H9 (cell line): ENCODE results near the gene PF4V1. TPM values are rescaled to one million over a fixed set of nuclear protein-coding genes. Genes with fewer than 3 reads are reported as not detected.

Experiments used
- DNase-seq: peaks from one replicate; pipeline ENCODE4 v3.0.0-alpha.2; 2017
- H2AFZ ChIP-seq: one replicate; pipeline ENCODE4 v1.6.1; 2013; ENCODE audit warnings: mild to moderate bottlenecking, low read length, control low read depth, moderate library complexity
- H2AK5ac ChIP-seq: 2 replicates; pipeline ENCODE4 v1.6.1; 2013; ENCODE audit warnings: low read length, control low read depth, mixed read lengths; ENCODE audit not compliant: insufficient read length
- H2BK120ac ChIP-seq: one replicate; pipeline ENCODE4 v1.6.1; 2013; ENCODE audit warnings: low read depth, mild to moderate bottlenecking, low read length, control low read depth, inconsistent platforms; ENCODE audit not compliant: poor library complexity, severe bottlenecking
- H2BK12ac ChIP-seq: 2 replicates; pipeline ENCODE4 v1.6.1; 2013; ENCODE audit warnings: low read length, control low read depth, mixed read lengths, low read depth; ENCODE audit not compliant: insufficient read length
- H2BK15ac ChIP-seq: 2 replicates; pipeline ENCODE4 v1.6.1; 2013; ENCODE audit warnings: low read depth, low read length, control low read depth
- H2BK20ac ChIP-seq: one replicate; pipeline ENCODE4 v1.6.1; 2013; ENCODE audit warnings: low read depth, mild to moderate bottlenecking, low read length, control low read depth, inconsistent platforms; ENCODE audit not compliant: poor library complexity, severe bottlenecking
- H2BK5ac ChIP-seq: 2 replicates; pipeline ENCODE4 v1.6.1; 2013; ENCODE audit warnings: low read length, control low read depth, mixed read lengths; ENCODE audit not compliant: insufficient read length
- H3K14ac ChIP-seq: 2 replicates; pipeline ENCODE4 v1.6.1; 2013; ENCODE audit warnings: low read length, control low read depth; ENCODE audit not compliant: insufficient read depth
- H3K18ac ChIP-seq: 2 replicates; pipeline ENCODE4 v1.6.1; 2013; ENCODE audit warnings: low read depth, mild to moderate bottlenecking, mixed read lengths, low read length, control low read depth; ENCODE audit not compliant: insufficient read length
- H3K23ac ChIP-seq: 2 replicates; pipeline ENCODE4 v1.6.1; 2013; ENCODE audit warnings: low read length, control low read depth, mixed read lengths, low read depth; ENCODE audit not compliant: insufficient read length
- H3K23me2 ChIP-seq: 2 replicates; pipeline ENCODE4 v1.6.1; 2013; ENCODE audit warnings: low read depth, mild to moderate bottlenecking, mixed read lengths, low read length, control low read depth; ENCODE audit not compliant: insufficient read length, poor library complexity, severe bottlenecking
- H3K27ac ChIP-seq: 2 replicates; pipeline ENCODE4 v1.5.1; 2013; ENCODE audit warnings: low read length, control low read depth, mixed read lengths, low read depth; ENCODE audit not compliant: insufficient read length
- H3K27me3 ChIP-seq: 2 replicates; pipeline ENCODE4 v1.6.1; 2013; ENCODE audit warnings: low read length, control low read depth, inconsistent platforms; ENCODE audit not compliant: insufficient read depth
- H3K4ac ChIP-seq: 2 replicates; pipeline ENCODE4 v1.6.1; 2013; ENCODE audit warnings: low read depth, mild to moderate bottlenecking, control low read depth, inconsistent platforms, low read length, moderate library complexity
- H3K4me1 ChIP-seq: 2 replicates; pipeline ENCODE4 v1.6.1; 2013; ENCODE audit warnings: low read length, control low read depth, inconsistent platforms; ENCODE audit not compliant: insufficient read depth
- H3K4me2 ChIP-seq: 2 replicates; pipeline ENCODE4 v1.6.1; 2013; ENCODE audit warnings: low read length, control low read depth, mixed read lengths; ENCODE audit not compliant: insufficient read length, insufficient read depth
- H3K56ac ChIP-seq: 2 replicates; pipeline ENCODE4 v1.6.1; 2013; ENCODE audit warnings: low read depth, mild to moderate bottlenecking, mixed read lengths, low read length, control low read depth; ENCODE audit not compliant: insufficient read length
- H3K79me1 ChIP-seq: 2 replicates; pipeline ENCODE4 v1.6.1; 2013; ENCODE audit warnings: low read depth, mild to moderate bottlenecking, moderate library complexity, low read length, control low read depth, inconsistent platforms; ENCODE audit not compliant: insufficient read depth, poor library complexity, severe bottlenecking
- H3K79me2 ChIP-seq: 2 replicates; pipeline ENCODE4 v1.6.1; 2013; ENCODE audit warnings: low read length, control low read depth, inconsistent platforms; ENCODE audit not compliant: insufficient read depth
- H3K9ac ChIP-seq: 2 replicates; pipeline ENCODE4 v1.6.1; 2013; ENCODE audit warnings: low read length, control low read depth, mixed read lengths; ENCODE audit not compliant: insufficient read length; ENCODE audit errors: extremely low read depth
- H3K9me3 ChIP-seq: one replicate; pipeline ENCODE4 v1.6.1; 2013; ENCODE audit warnings: low read depth, low read length, inconsistent platforms; ENCODE audit not compliant: control insufficient read depth
- H3T11ph ChIP-seq: one replicate; pipeline ENCODE4 v1.6.1; 2013; ENCODE audit warnings: mild to moderate bottlenecking, low read length, control low read depth, inconsistent platforms
- H4K20me1 ChIP-seq: one replicate; pipeline ENCODE4 v1.6.1; 2013; ENCODE audit not compliant: control insufficient read depth, insufficient read length, insufficient read depth
- H4K5ac ChIP-seq: 2 replicates; pipeline ENCODE4 v1.6.1; 2013; ENCODE audit warnings: low read depth, mild to moderate bottlenecking, mixed read lengths, low read length, control low read depth; ENCODE audit not compliant: insufficient read length
- H4K8ac ChIP-seq: replicated peaks from 2 replicates; pipeline ENCODE4 v1.6.1; 2013; ENCODE audit warnings: low read length, control low read depth, mixed read lengths, low read depth; ENCODE audit not compliant: insufficient read length
- H4K91ac ChIP-seq: 2 replicates; pipeline ENCODE4 v1.6.1; 2013; ENCODE audit warnings: low read depth, mild to moderate bottlenecking, moderate library complexity, mixed read lengths, low read length, control low read depth; ENCODE audit not compliant: insufficient read length
- H3K27ac Mint-ChIP-seq, 3 experiments: 2 replicates in 2 of 3; 3 replicates in 1 of 3; pipeline ENCODE4 v1.8.0; 2020 to 2021; ENCODE audit warnings: mixed read lengths in 3 of 3, mild to moderate bottlenecking in 1 of 3, moderate library complexity in 1 of 3
- H3K27me3 Mint-ChIP-seq: 2 replicates; pipeline ENCODE4 v1.8.0; 2021; ENCODE audit warnings: low read depth, mild to moderate bottlenecking, moderate library complexity, mixed read lengths
- H3K36me3 Mint-ChIP-seq, 3 experiments: 2 replicates in 2 of 3; 3 replicates in 1 of 3; pipeline ENCODE4 v1.8.0; 2020 to 2021; ENCODE audit warnings: low read depth in 3 of 3, mixed read lengths in 3 of 3; ENCODE audit not compliant: insufficient read depth in 1 of 3
- H3K4me1 Mint-ChIP-seq, 2 experiments: 2 replicates each; pipeline ENCODE4 v1.8.0; 2020; ENCODE audit warnings: mixed read lengths in 2 of 2
- H3K4me3 Mint-ChIP-seq, 2 experiments: 2 replicates in 1 of 2; 3 replicates in 1 of 2; pipeline ENCODE4 v1.8.0; 2020 to 2021; ENCODE audit warnings: mild to moderate bottlenecking in 2 of 2, mixed read lengths in 2 of 2, moderate library complexity in 1 of 2
- H3K9me3 Mint-ChIP-seq, 2 experiments: 2 replicates in 1 of 2; 3 replicates in 1 of 2; pipeline ENCODE4 v1.8.0; 2020; ENCODE audit warnings: mild to moderate bottlenecking in 2 of 2, mixed read lengths in 2 of 2, moderate library complexity in 1 of 2
- WGBS: extraction: QIAGEN DNeasy Blood & Tissue Kit; methylation state at CpG from one replicate; pipeline ENCODE4 v1.1.7; 2013; ENCODE audit warnings: missing lambda C conversion rate, low lambda C conversion rate, mixed read lengths; ENCODE audit not compliant: insufficient read length; ENCODE audit errors: extremely low coverage; 5-methylcytosine and 5-hydroxymethylcytosine counted together
- total RNA-seq: library from RNA; stranded (reverse); gene quantifications from 2 replicates; pipeline ENCODE4 v1.2.1, GENCODE V29; 2021
- TF ChIP-seq, protein P1 (sequence below): fragments of 200-600 bp; sonication (generic); conservative IDR thresholded peaks from 3 replicates; pipeline ENCODE4 v1.8.0; 2021; ENCODE audit warnings: antibody characterized with exemption, mild to moderate bottlenecking

PF4V1 gene
- total RNA-seq, 1 experiment from 2014 or later: not detected

DNA sequence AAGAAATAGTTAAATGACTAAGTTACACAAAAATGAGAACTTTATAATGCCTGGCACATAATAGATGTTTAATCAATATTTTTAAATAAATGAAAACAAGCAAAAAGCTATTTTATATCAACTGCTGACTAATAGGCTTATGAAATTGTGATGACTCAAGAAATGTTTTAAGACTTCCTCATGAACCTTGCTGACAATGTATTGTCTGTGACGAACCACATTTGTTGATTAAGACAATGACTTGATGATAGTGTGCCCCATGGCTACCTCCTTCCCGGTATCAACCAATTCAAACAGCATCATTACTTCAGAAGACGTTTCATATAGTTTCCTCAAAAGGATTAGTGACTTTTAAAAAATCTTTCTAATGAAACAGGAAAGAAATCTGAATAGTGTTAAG is 8.8 kb upstream of the PF4V1 start:
- H3K27me3 Mint-ChIP-seq: peaks cover 9% of the 10 kb centered on the region
- no peak overlapping the region for H3K27ac Mint-ChIP-seq
- no CpG with 5 or more reads among the region's 3 CpGs for WGBS
- DNase-seq: no peak
- no peak overlapping the region for H3K14ac ChIP-seq
- H2BK5ac ChIP-seq: no peak overlapping the region
- H3K23ac ChIP-seq: no peak overlapping the region
- no peak overlapping the region for H4K8ac ChIP-seq
- H3K9me3 Mint-ChIP-seq: no peaks in the 10 kb centered on the region
- H3K4me1 ChIP-seq: no peaks in the 10 kb centered on the region
- no peak overlapping the region for H3T11ph ChIP-seq
- no peak overlapping the region for H3K4me3 Mint-ChIP-seq
- H3K23me2 ChIP-seq: no peaks in the 10 kb centered on the region
- no peak overlapping the region for H2BK12ac ChIP-seq
- TF ChIP-seq, protein P1, sequence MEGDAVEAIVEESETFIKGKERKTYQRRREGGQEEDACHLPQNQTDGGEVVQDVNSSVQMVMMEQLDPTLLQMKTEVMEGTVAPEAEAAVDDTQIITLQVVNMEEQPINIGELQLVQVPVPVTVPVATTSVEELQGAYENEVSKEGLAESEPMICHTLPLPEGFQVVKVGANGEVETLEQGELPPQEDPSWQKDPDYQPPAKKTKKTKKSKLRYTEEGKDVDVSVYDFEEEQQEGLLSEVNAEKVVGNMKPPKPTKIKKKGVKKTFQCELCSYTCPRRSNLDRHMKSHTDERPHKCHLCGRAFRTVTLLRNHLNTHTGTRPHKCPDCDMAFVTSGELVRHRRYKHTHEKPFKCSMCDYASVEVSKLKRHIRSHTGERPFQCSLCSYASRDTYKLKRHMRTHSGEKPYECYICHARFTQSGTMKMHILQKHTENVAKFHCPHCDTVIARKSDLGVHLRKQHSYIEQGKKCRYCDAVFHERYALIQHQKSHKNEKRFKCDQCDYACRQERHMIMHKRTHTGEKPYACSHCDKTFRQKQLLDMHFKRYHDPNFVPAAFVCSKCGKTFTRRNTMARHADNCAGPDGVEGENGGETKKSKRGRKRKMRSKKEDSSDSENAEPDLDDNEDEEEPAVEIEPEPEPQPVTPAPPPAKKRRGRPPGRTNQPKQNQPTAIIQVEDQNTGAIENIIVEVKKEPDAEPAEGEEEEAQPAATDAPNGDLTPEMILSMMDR: no peak
- no peak overlapping the region for H3K9ac ChIP-seq
- H3K4ac ChIP-seq: no peak overlapping the region
- H3K4me2 ChIP-seq: no peak overlapping the region
- H2BK120ac ChIP-seq: no peak overlapping the region
- H2BK20ac ChIP-seq: no peak overlapping the region
- H2AK5ac ChIP-seq: no peak overlapping the region
- no peaks in the 10 kb centered on the region for H3K79me1 ChIP-seq
- no peaks in the 10 kb centered on the region for H3K27me3 ChIP-seq
- H3K4me1 Mint-ChIP-seq: peaks cover 4 to 11% of the 10 kb centered on the region in 2 experiments
- no peaks in the 10 kb centered on the region for H4K20me1 ChIP-seq
- H4K91ac ChIP-seq: no peak overlapping the region
- no peaks in the 10 kb centered on the region for H3K9me3 ChIP-seq
- H3K36me3 Mint-ChIP-seq: no peaks in the 10 kb centered on the region
- no peak overlapping the region for H2BK15ac ChIP-seq
- no peak overlapping the region for H3K56ac ChIP-seq
- no peak overlapping the region for H3K18ac ChIP-seq
- H4K5ac ChIP-seq: no peak overlapping the region
- H3K79me2 ChIP-seq: no peaks in the 10 kb centered on the region
- H3K27ac ChIP-seq: no peak overlapping the region
- no peak overlapping the region for H2AFZ ChIP-seq
